Stimulated activated naive B cell treated with anti-CD40 and anti-IgM and Interleukin-4, amounts not matched to agents 10 μg/mL and 1 μg/mL and 100 μg/mL, for 72 hours (primary cell): ENCODE measurements around the gene CD5L.

ENCODE experiments used
- ATAC-seq, 2 donors: fragments of 150-1000 bp; cut with Tn5 transposase; replicated peaks; 2 replicates each; pipeline ENCODE4 v1.10.0; 2021; ENCODE audit warnings: moderate library complexity in 1 of 2
- DNase-seq: peaks from one replicate; pipeline ENCODE4 v3.0.0; 2021
- H3K27ac Mint-ChIP-seq: one replicate; pipeline ENCODE4 v1.8.0; 2022; ENCODE audit warnings: mild to moderate bottlenecking, mixed read lengths
- H3K27me3 Mint-ChIP-seq, 2 donors: one replicate each; pipeline ENCODE4 v1.8.0; 2022; ENCODE audit warnings: mixed read lengths in 2 of 2
- H3K36me3 Mint-ChIP-seq, 2 donors: one replicate each; pipeline ENCODE4 v1.8.0; 2022; ENCODE audit warnings: mixed read lengths in 2 of 2, mild to moderate bottlenecking in 1 of 2
- H3K4me1 Mint-ChIP-seq, 2 donors: one replicate each; pipeline ENCODE4 v1.8.0; 2022; ENCODE audit warnings: mixed read lengths in 2 of 2, mild to moderate bottlenecking in 1 of 2
- H3K4me3 Mint-ChIP-seq, 2 donors: one replicate each; pipeline ENCODE4 v1.8.0; 2022; ENCODE audit warnings: mild to moderate bottlenecking in 2 of 2, mixed read lengths in 2 of 2, moderate library complexity in 1 of 2
- H3K9me3 Mint-ChIP-seq, 2 donors: one replicate each; pipeline ENCODE4 v1.8.0; 2022; ENCODE audit warnings: mixed read lengths in 2 of 2, mild to moderate bottlenecking in 1 of 2

The CD5L gene

DNA sequence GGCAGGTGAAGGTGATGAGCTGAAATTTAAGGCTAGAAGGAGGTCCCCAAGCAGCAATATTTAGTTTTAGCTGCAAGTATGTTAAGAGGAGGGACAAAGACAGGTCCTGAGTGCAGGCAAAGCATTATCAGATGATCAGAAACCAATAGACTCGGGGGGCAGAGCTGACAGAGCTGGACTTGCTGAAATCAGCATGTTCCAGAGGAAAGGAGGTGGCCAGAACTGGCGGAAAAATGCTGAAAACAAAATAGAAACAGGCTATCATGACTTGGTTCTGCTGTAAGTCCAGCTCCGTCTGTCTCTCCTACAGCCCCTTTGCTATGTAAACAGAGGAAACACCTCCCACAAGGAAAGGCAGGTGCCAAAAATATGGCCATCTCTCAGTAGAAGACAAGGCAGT, at the start of gene CD5L:
Gene CD5L (minus strand): TSS at position 101 of the 400 bp plus-strand sequence. CDS start 107 bp downstream, outside the sequence.
- peak within 1 kb of the TSS; percentile 78 for H3K27ac Mint-ChIP-seq

DNA sequence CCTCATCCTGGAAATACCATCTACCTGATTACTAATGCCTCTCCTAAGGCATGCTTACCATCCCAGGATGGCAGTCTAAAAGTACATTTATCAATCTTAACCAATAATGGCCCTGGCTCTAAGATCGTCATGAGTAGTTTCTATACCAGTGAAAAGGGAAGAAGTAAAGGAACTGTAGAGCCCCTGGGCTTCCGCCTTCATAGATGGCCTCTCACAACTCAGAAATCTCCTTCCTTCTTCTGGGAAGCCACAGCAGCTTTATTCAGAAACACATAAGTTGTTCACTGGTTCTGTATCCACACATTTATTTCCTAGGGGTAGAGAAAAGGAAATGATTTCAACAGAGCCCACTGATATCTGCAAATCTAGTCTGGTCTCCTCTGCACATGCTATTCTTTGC, 41.0 kb upstream of the CD5L start:
- ATAC-seq (peak in 1 of 2 donors; percentile 67), DNase-seq (no peak)
- Mint-ChIP-seq H3K27ac (no peak overlapping the region), H3K4me3 (no peak overlapping the region), H3K9me3 (no peaks in the 10 kb centered on the region), H3K4me1 (peaks cover 7 to 15% of the 10 kb centered on the region in 2 donors), H3K27me3 (peaks cover 5 to 6% of the 10 kb centered on the region in 2 donors), H3K36me3 (no peaks in the 10 kb centered on the region)

More for the DNA sequence above, at the start of gene CD5L:
- H3K27me3 Mint-ChIP-seq = no peaks in the 10 kb centered on the region
- H3K36me3 Mint-ChIP-seq = no peaks in the 10 kb centered on the region
- peaks cover 44 to 58% of the 10 kb centered on the region in 2 donors for H3K4me1 Mint-ChIP-seq
- no peak within 1 kb of the TSS for H3K4me3 Mint-ChIP-seq
- peaks cover 0 to under 1% of the 10 kb centered on the region in 2 donors for H3K9me3 Mint-ChIP-seq
- ATAC-seq (no peak), DNase-seq (no peak)

- Mint-ChIP-seq H3K36me3 (no peaks in the 10 kb centered on the region), H3K4me1 (peaks cover 7 to 15% of the 10 kb centered on the region in 2 donors), H3K27ac (no peak overlapping the region), H3K9me3 (no peaks in the 10 kb centered on the region), H3K4me3 (no peak overlapping the region), H3K27me3 (peaks cover 5 to 6% of the 10 kb centered on the region in 2 donors)
- ATAC-seq (no peak), DNase-seq (no peak)
These were observed 39.0 kb upstream of the CD5L start for GRCh38 chr1:157880621-157881020.

DNA sequence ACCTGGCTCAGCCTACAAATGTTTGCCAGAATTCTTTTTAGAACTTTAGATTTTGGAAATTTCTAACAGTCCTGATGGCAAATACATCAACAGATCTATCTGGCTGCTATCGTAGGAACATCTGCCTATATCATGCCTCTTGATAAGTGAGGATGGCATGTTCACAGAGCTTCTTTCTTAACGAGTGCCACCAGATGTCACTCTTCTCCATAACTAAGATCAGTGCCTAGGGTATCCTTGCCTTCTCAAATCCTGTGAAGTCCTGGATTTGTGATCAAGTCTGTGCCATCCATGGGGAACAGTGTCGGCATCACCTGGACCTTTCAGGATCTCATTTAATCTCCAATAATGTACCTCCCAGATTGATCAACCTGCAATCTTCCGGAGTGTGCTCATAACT, 36.5 kb upstream of the CD5L start:
- H3K27ac Mint-ChIP-seq = no peak overlapping the region
- H3K9me3 Mint-ChIP-seq = no peaks in the 10 kb centered on the region
- no peak overlapping the region for H3K4me3 Mint-ChIP-seq
- peaks cover 7 to 12% of the 10 kb centered on the region in 2 donors for H3K4me1 Mint-ChIP-seq
- H3K27me3 Mint-ChIP-seq = peaks cover 0 to 6% of the 10 kb centered on the region in 2 donors
- H3K36me3 Mint-ChIP-seq = no peaks in the 10 kb centered on the region
- peak; percentile 76 to 84 for ATAC-seq
- DNase-seq = no peak

- Mint-ChIP-seq H3K27ac (no peak overlapping the region), H3K36me3 (no peaks in the 10 kb centered on the region), H3K4me1 (peaks cover 9% of the 10 kb centered on the region in 2 donors), H3K27me3 (no peaks in the 10 kb centered on the region), H3K9me3 (no peaks in the 10 kb centered on the region), H3K4me3 (no peak overlapping the region)
- DNase-seq (no peak), ATAC-seq (no peak)
These were observed 28.9 kb upstream of the CD5L start for GRCh38 chr1:157870490-157870889.

- DNase-seq = no peak
- ATAC-seq = no peak
- no peak overlapping the region for H3K4me3 Mint-ChIP-seq
- H3K27me3 Mint-ChIP-seq = no peaks in the 10 kb centered on the region
- H3K9me3 Mint-ChIP-seq = no peaks in the 10 kb centered on the region
- peaks cover 9% of the 10 kb centered on the region in 2 donors for H3K4me1 Mint-ChIP-seq
- no peaks in the 10 kb centered on the region for H3K36me3 Mint-ChIP-seq
- H3K27ac Mint-ChIP-seq = no peak overlapping the region
These were observed 27.0 kb upstream of the CD5L start for GRCh38 chr1:157868654-157869053.

DNA sequence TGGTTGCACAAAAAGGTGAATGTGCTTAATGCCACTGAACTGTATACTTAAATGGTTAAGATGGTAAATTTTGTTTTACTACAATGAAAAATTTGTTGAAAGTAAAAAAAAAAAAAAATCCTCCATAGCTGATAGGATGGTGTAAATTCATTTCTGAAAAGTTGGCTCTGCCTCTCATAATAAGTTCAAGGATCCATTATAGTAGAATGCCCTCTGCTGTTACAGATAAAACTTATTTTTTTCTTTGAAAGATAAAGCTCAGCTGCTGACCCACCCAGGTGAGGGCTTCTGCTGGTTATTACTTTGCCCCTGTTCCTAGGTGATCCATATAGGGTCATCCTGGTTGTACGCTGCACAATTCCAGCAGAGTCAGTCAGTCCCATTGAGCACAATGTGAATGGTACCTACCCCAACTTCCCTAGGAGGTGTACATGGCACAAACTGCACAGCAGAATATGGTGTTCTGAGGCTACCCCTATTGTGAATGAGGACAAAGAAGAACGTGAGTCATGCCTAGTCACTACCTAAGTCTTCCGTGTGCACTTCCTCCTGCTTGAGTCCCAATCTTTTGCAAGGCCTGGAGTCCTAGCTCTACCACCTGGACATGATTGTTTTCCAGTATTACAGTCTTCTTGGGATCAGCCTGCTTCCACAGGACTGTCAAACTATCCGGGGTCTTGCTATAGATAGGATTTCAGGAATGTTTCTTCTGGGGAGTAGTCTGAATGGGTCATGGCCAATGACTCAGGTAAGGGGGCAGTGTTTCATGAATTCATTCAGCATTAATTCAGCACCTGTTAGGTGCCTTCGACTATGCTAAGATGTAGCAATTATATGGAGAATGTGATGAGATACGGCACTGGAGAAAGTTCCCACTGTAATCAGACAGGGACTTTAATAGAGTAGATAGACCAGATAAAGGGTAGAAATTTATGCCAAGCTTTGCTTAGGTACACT, 20.8 kb upstream of the CD5L start:
- Mint-ChIP-seq H3K27ac (no peak overlapping the region), H3K9me3 (no peaks in the 10 kb centered on the region), H3K27me3 (no peaks in the 10 kb centered on the region), H3K4me1 (peaks cover 7 to 18% of the 10 kb centered on the region in 2 donors), H3K36me3 (no peaks in the 10 kb centered on the region), H3K4me3 (no peak overlapping the region)
- DNase-seq = no peak
- ATAC-seq = peak; percentile 36 to 41

DNA sequence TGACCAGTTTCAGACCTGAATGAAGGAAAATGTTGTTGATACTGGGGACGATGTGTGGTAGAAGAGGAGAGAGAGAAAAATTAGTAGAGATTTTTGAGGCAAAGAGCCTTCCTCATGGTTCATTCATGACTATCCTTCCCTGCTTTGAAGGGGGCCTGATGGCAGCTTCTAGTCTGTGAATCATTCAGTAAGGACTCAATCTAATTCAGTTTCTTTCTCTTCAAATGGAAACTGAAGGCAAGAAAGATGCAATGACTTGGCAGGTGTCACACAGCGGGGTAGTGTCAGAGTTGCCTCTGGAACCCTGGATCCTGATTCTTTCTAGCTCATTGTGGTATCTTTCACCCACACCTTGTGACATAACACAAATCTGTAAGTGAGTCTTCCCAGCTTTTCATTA, 14.9 kb upstream of the CD5L start:
- peak; percentile 49 to 72 for ATAC-seq
- Mint-ChIP-seq H3K4me1 (peaks cover 14 to 27% of the 10 kb centered on the region in 2 donors), H3K27ac (peak overlapping the region; percentile 72), H3K36me3 (peaks cover 0 to 3% of the 10 kb centered on the region in 2 donors), H3K4me3 (no peak overlapping the region), H3K9me3 (peaks cover 0 to 2% of the 10 kb centered on the region in 2 donors), H3K27me3 (no peaks in the 10 kb centered on the region)
- DNase-seq = no peak

GRCh38 chr1:157852476-157852875, 10.9 kb upstream of the CD5L start:
- Mint-ChIP-seq H3K36me3 (peaks cover 2 to 6% of the 10 kb centered on the region in 2 donors), H3K4me1 (peaks cover 29 to 50% of the 10 kb centered on the region in 2 donors), H3K27ac (no peak overlapping the region), H3K4me3 (no peak overlapping the region), H3K27me3 (no peaks in the 10 kb centered on the region), H3K9me3 (peaks cover 0 to 2% of the 10 kb centered on the region in 2 donors)
- DNase-seq = no peak
- no peak for ATAC-seq

GRCh38 chr1:157849229-157849875, 7.7 kb upstream of the CD5L start:
- H3K36me3 Mint-ChIP-seq = peaks cover 2 to 6% of the 10 kb centered on the region in 2 donors
- no peaks in the 10 kb centered on the region for H3K27me3 Mint-ChIP-seq
- DNase-seq (no peak), ATAC-seq (peak; percentile 88 to 93)
- H3K4me1 Mint-ChIP-seq = peaks cover 35 to 59% of the 10 kb centered on the region in 2 donors
- peak overlapping the region; percentile 98 for H3K27ac Mint-ChIP-seq
- H3K4me3 Mint-ChIP-seq = peak overlapping the region; percentile 76 to 83
- H3K9me3 Mint-ChIP-seq = peaks cover 0 to 2% of the 10 kb centered on the region in 2 donors

- Mint-ChIP-seq H3K4me1 (peaks cover 45 to 60% of the 10 kb centered on the region in 2 donors), H3K27me3 (no peaks in the 10 kb centered on the region), H3K9me3 (peaks cover 0 to 2% of the 10 kb centered on the region in 2 donors), H3K36me3 (no peaks in the 10 kb centered on the region), H3K4me3 (peak overlapping the region in 1 of 2 donors; percentile 7), H3K27ac (peak overlapping the region; percentile 11)
- ATAC-seq (peak; percentile 26 to 52), DNase-seq (no peak)
These were observed 2.7 kb upstream of the CD5L start for GRCh38 chr1:157844089-157844830.

GRCh38 chr1:157842939-157843338, 1.3 kb upstream of the CD5L start:
- Mint-ChIP-seq H3K4me1 (peaks cover 45 to 62% of the 10 kb centered on the region in 2 donors), H3K9me3 (peaks cover 0 to 2% of the 10 kb centered on the region in 2 donors), H3K27me3 (no peaks in the 10 kb centered on the region), H3K36me3 (no peaks in the 10 kb centered on the region), H3K27ac (peak overlapping the region; percentile 78), H3K4me3 (no peak overlapping the region)
- DNase-seq (no peak), ATAC-seq (peak; percentile 76 to 77)

DNA sequence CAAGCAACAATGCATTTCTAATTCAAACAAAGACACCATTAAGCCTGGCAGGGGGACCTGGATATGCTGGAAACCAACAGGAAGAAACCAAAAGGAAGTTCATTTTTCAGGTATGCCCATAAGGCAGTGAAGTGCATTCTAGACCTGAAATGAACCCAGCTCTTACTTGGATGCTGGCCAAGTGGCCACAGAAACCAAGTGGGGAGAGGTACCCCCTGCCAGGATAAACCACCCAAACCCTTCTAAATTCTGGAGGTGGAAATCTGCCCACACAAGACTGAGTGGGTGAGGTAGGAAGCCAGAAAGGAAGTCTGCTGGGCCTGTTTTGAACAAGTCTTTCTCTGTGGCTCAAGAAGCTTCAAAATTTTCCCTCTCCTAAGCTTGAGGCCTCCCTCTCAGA, 2.6 kb downstream of the CD5L start:
- ATAC-seq = no peak
- peaks cover 32 to 44% of the 10 kb centered on the region in 2 donors for H3K4me1 Mint-ChIP-seq
- H3K9me3 Mint-ChIP-seq = no peaks in the 10 kb centered on the region
- DNase-seq = no peak
- H3K27me3 Mint-ChIP-seq = no peaks in the 10 kb centered on the region
- H3K27ac Mint-ChIP-seq = peak overlapping the region; percentile 53
- H3K36me3 Mint-ChIP-seq = no peaks in the 10 kb centered on the region
- H3K4me3 Mint-ChIP-seq = no peak overlapping the region

DNA sequence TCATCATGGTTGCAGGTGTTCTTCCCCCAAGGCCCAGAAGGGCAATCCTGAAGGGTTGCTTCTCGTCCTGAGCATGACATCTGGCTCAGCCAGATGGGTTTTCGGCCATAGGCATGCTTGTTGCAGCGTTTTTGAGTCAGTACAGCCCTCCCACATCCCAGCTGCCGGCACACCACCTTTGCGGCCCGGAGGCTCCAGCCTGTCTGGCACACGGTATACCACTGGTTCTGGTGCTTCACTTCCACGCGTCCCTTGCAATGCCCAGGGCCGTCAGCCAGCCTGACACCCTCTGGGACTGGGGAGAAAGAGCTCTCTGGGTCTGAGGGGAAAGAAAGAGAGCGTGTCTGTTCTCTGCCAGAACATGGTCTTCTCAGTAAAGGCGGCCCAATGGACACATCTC, 7.2 kb downstream of the CD5L start:
- Mint-ChIP-seq H3K9me3 (no peaks in the 10 kb centered on the region), H3K4me1 (peaks cover 26 to 47% of the 10 kb centered on the region in 2 donors), H3K36me3 (no peaks in the 10 kb centered on the region), H3K4me3 (no peak overlapping the region), H3K27me3 (no peaks in the 10 kb centered on the region), H3K27ac (no peak overlapping the region)
- no peak for DNase-seq
- ATAC-seq = no peak
